GM12872 (cell line): ENCODE data around the gene MECP2.
"Not testable (repeated sequence)": the region's sequence is repeated elsewhere in the genome, so short reads cannot be mapped to it uniquely, and the experiment has no call there.

Source experiments
- CTCF ChIP-seq: IDR thresholded peaks from 3 replicates; pipeline ENCODE4 v1.5.1; 2011; ENCODE audit warnings: low read depth, mild to moderate bottlenecking, low read length, moderate library complexity; ENCODE audit not compliant: insufficient read depth

The MECP2 gene

GRCh38 chrX:154097589-154098541 is at the start of gene MECP2:
MECP2 (minus strand) TSS chrX:154097717.
- no peak for TF ChIP-seq CTCF

- TF ChIP-seq CTCF: not testable (repeated sequence)
These were observed 46.5 kb upstream of the MECP2 start, which contains the start of gene OPN1LW for GRCh38 chrX:154144010-154144409. OPN1LW (plus strand) TSS chrX:154144243; CDS start chrX:154144284, 41 bp downstream.

- TF ChIP-seq CTCF: no peak
These were observed 45.6 kb upstream of the MECP2 start for GRCh38 chrX:154142950-154143745.

- no peak for TF ChIP-seq CTCF
These were observed 44.9 kb upstream of the MECP2 start for GRCh38 chrX:154142386-154142785.

- TF ChIP-seq CTCF: no peak
These were observed 43.2 kb upstream of the MECP2 start for GRCh38 chrX:154140742-154141141.

GRCh38 chrX:154140206-154140605 is 42.7 kb upstream of the MECP2 start:
- no peak for TF ChIP-seq CTCF

GRCh38 chrX:154138857-154139256 is 41.3 kb upstream of the MECP2 start:
- TF ChIP-seq CTCF: no peak
